Measurements from ENCODE around the gene SHF.
A peak's percentile ranks its signal among the peaks of the same experiment; 100 is the strongest.
"Not testable (repeated sequence)": the region's sequence is repeated elsewhere in the genome, so short reads cannot be mapped to it uniquely, and the experiment has no call there.

SHF gene

GRCh38 chr15:45144775-45145174 lies 43.0 kb downstream of the SHF start:
- no peak for DNase-seq

- no peak for DNase-seq
Observed at GRCh38 chr15:45143946-45144345, 43.8 kb downstream of the SHF start.

DNA sequence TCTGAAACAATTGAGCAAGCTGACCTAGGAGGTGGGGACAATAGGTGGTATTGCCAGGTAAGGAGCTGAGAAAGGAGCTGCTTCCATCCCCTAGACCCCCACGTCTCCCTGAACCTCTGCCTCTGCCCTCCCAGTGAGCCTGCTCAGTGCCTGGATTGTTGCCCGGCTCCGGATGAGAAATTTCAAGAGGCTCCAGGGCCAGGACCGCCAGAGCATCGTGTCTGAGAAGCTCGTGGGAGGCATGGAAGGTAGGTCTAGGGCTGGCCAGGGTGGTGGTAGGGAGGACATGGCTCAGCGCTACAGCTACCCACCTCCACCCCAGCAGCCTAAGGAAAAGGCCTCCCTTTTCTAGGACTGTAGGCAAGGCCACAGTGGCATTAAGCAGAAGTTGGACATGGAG lies 44.7 kb downstream of the SHF start:
- DNase-seq = no peak

GRCh38 chr15:45141386-45141785 lies 46.4 kb downstream of the SHF start:
- DNase-seq = no peak

DNA sequence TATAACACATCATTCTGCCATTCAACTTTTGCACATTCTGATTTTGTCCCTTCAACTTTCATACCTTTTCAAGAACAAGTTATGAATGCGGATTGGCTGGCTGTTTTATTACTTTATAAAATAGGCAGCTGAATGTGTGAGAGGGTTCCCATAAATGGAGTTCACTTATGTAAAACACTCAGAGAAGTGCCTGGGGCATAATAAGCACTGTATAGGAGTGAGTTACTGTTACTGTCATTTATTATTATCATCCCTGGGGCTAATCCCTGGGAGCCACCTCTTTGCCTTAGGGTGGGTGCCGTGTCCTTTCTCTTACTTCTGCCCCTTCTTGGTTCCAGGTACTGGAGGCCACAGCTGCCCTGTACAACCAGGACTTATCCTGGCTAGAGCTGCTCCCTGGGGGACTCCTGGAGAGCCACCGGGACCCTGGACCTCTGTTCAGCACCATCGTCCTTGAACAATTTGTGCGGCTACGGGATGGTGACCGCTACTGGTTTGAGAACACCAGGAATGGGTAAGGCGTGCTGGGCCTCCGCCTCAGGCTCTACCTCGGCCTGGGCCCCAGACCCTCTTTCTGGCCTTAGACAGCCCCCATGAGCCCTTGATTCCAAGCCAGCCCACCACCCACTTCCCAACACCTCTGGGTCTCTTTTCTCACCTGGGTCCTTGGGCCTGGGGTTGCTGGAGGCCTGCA lies 47.1 kb downstream of the SHF start:
- no peak for DNase-seq

GRCh38 chr15:45139770-45140169 lies 48.0 kb downstream of the SHF start:
- DNase-seq = no peak

DNA sequence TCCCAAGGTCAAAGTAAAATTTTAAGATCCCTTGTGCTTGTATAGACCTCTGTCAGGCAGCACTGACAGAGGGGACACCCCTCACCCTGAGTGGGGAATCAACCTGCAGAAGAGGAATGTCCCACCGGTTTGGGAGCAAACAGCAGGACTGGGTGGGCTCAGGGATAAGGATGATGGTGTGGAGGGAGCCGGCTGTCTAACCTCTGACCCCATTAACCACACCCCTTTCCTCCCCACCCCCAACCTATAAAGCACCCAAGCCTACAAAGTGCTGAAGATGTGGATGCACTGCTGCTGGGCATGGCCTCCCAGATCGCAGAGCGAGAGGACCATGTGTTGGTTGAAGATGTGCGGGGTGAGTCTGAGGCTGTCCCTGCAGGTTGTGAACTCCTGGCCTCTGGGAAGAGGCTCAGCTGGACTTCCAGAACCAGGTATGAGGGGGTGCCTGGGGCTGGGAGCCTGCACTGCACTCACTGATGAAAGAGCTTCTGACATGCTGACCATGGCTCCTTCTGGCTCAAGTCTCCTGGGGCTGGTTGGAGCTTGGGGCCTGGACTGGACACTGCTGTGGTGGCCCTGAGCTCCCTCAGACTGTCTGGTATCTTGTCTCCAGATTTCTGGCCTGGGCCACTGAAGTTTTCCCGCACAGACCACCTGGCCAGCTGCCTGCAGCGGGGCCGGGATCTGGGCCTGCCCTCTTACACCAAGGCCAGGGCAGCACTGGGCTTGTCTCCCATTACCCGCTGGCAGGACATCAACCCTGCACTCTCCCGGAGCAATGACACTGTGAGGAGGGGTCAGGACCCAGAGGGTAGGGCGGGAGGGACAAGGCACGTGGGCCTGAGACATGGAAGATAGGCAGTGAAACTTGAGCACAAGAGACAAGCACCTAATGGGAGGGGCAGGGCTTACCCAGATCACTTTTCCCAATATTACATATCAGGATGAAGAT lies 48.7 kb downstream of the SHF start:
- DNase-seq = no peak

- no peak for DNase-seq
Observed at GRCh38 chr15:45137703-45138102, 50.1 kb downstream of the SHF start.

GRCh38 chr15:45136378-45136764 lies 51.4 kb downstream of the SHF start:
- DNase-seq = no peak

DNA sequence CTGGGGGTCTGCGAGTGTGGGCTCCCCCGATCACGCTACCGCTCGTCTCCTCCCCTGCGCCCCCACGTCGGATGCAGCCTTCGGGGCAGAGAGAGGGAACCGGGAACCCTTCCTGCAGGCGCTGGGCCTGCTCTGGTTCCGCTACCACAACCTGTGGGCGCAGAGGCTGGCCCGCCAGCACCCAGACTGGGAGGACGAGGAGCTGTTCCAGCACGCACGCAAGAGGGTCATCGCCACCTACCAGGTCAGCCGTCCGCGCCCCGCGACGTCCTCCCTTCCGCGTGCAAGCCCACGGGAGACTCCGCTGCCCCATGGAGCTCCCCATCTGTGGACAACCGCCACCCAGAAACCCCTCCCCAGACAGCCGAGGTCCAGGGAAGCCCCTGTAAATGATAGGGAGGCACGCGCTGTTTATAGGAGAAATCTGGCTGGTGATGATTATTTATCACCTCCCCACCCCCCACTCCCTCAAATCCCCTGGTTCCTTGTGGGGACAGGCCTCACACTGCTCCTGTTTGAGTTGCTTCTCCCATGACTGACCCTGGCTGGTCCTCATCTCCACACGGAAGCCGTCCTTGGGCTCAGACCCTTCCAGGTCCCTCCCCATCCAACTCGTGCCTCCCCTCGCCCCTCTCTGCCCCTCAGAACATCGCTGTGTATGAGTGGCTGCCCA lies 51.9 kb downstream of the SHF start:
- DNase-seq = not testable (repeated sequence)

- no peak for DNase-seq
Observed at GRCh38 chr15:45134682-45135604, 52.8 kb downstream of the SHF start.

- no peak for DNase-seq
Observed at GRCh38 chr15:45134046-45134445, 53.7 kb downstream of the SHF start.

DNA sequence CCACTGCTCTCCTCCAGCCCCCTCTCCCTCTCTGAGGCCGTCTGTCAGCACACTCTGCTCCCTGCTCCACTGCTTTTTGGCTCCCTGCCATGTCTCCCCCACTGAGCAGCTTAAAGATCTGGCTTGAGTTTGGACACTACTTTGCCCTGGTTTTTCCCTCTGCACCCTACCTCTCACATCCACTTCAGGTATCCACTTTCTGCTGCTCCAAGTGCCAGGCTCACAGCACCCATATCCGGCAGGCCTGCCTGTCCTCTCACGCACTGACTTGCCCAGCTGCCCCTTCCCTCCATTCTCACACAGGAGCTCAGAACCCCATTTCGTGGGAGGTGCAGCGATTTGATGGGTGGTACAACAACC lies 54.2 kb downstream of the SHF start:
- no peak for DNase-seq

DNA sequence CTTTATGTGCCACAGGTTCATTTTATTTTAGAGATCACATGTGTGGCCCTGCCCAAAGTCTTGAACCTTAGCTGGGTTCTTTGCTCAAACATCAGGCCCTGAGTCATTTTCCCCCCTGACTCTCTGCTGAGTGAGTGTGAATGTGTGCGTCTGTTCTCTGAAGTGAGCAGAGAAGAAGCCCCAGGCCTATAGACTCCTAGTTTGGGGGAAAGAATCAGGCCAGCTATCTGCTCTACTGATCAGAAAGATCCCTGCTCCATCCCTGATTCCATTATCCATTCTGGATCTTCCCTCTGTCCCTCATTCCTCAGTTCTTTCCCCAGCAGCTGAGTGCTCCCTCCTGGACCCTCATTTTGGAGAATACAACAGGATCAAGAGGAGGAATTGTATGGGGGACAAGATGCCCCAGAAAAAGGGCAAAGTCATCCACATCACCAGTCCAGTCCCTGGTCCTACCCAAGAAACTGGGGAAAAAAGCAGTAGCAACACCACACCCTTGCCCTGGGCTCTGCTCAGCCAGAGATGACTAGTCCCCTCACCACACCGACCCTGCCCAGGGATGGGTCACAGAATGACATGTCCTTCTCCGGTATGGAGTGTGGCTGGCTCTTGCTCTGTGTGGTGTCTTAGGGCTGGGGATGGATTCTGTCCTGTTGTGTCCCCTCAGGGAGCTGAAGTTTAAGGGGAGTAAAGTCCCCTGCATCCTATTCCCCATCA lies 54.8 kb downstream of the SHF start:
- DNase-seq = no peak

- DNase-seq = no peak
Observed at GRCh38 chr15:45131510-45131909, 56.3 kb downstream of the SHF start.

- DNase-seq = no peak
Observed at GRCh38 chr15:45130291-45131000, 57.3 kb downstream of the SHF start.

DNA sequence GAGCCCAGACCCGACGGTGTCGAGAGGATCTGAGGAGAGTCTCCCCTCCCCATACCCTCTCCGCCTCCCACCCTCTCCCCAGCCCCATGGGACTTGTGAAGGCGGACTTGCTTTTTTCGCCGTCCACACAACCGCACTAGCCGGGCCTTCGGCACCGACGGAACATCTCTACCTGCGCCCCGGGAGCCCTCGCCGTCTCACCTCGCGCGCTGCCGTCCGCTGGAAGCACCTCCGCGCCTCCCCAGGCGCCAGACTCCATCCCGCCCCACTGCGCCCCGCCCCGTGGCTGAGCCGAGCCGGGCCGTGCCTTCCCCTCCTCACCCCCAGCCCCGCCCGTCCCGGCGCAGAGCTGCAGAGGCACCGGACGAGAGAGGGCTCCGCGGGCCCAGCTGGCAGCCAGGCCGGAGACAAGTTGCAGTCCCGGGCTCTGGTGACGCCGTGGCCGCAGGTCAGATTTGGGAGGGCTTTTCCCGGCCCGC lies 58.1 kb downstream of the SHF start, which contains the start of the genes DUOX1 and DUOXA1:
DUOX1 (plus strand) TSS at position 344 of the 479 bp plus-strand sequence. CDS start 1,973 bp downstream, outside the sequence.
DUOXA1 (minus strand) TSS at position 229 of the 479 bp plus-strand sequence. CDS start 6,865 bp downstream, outside the sequence.
- DNase-seq = no peak

DNA sequence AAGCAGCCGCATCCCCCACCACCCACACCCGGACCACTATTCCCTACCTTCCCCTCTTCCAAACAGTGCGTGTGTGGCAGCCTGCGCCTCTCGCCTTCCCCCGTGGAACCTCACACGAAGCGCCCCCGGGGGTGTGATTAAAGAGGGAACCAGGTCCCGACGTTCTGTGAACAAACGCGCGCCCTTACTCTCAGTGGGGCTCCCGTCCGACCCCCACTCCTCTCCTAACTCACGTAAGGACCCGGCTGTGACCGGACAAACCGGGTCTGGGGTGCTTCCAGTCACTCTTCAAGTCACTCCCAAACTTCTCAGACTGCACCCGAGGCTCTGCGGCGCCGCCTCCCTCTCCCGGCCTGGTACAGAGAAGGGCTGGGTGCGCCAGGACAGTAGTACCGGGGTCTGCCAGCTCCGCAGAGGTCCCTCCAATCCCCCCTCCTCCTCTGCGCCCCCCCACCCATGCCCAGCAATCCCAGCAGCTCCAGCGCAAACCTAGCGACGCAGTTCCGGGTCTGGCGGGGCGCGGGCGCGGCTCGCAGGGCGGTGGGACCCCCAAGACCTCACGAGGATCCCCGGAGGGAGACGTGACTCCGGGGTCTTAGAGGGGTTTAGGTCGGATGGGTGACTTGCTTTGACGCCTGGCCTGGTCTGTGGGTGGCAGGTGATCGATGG lies 58.7 kb downstream of the SHF start:
- no peak for DNase-seq

DNA sequence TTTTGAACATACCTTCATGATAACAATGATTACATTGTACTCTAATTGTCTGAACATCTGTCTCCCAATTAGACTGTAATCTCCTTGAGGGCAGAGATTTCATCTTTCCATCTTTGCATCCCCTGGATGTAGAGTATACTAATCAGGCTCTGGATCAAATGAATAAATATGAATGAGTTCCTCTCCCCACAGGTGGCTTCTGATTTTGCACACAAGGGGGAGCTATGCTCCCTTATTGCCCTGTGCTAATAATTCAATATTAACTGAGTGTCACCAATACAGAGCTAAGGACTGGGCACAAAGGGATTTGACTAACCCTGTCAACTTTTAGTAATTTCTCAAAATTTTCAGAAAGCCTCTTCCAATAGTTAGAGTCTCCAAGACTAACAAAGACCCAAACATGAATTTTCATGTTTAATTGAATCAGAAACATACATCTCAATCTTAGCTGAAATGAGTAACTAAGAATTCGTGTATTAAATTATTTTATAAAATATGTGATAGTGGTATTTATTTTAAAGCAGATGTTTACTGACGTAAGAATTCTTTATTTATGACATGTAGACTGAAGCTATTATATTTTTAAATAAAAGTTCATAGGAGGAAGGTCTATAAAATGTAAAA lies 61.1 kb downstream of the SHF start:
- DNase-seq = peak; percentile 10

DNA sequence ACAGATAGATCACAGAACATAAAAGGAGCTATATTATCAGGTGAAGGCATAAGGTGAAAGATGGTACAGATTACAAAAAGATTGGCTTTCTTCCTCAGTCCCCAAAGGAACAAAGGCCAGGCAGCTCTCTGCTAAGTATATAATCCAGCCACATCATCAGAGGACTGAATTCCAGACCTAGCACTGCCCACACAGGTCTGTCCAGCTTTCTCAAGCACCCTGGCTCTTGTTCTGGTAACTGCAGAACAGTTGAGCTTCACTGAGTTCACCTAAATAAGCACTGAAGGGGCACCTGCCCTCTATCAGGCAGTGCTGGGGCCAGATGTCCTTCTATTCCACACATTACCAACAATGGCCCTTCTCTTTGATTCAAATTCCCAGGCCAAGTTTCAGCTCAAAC lies 64.4 kb downstream of the SHF start:
- no peak for DNase-seq

Data from CD4-positive, alpha-beta T cell treated with Interferon gamma for 1 hour (primary cell).